T-helper 1 cell treated with Interleukin-12 subunit alpha and Interleukin-12 subunit beta and Interleukin-4 antibody, amounts not matched to agents 30 ng/mL and 1 ng/mL, for 36 hours (primary cell): ENCODE data around the gene S1PR5. TPM values are rescaled to one million over a fixed set of nuclear protein-coding genes. Genes with fewer than 3 reads are reported as not detected.

Source experiments
- intact Hi-C: fragments of 100-400 bp; cut with micrococcal nuclease; formaldehyde crosslinking; loops from one replicate; pipeline ENCODE4 v1.15.1; 2024
- total RNA-seq: library from RNA; stranded (reverse); gene quantifications from 2 replicates; pipeline ENCODE4 v1.2.3, GENCODE V29; 2022

Gene S1PR5
- total RNA-seq, 1 donor from 2014 or later: not detected

GRCh38 chr19:10517760-10518443 lies 655 bp upstream of the S1PR5 start:
- intact Hi-C loops: no loop called here

- intact Hi-C loops: no loop called here
These were observed 468 bp downstream of the S1PR5 start for GRCh38 chr19:10516671-10517286.

GRCh38 chr19:10516064-10516385 lies 1.2 kb downstream of the S1PR5 start:
- intact Hi-C loops: no loop called here

- intact Hi-C loops: no loop called here
These were observed 2.8 kb downstream of the S1PR5 start for GRCh38 chr19:10514211-10515145.

GRCh38 chr19:10513223-10513622 lies 4.0 kb downstream of the S1PR5 start:
- intact Hi-C loops: loop anchor here (2.0 kb wide), 1 partner anchor 222 kb away; no protein-coding TSS in a partner anchor

GRCh38 chr19:10510301-10510802 lies 6.9 kb downstream of the S1PR5 start:
- intact Hi-C loops: no loop called here

- intact Hi-C loops: no loop called here
These were observed 8.5 kb downstream of the S1PR5 start for GRCh38 chr19:10508707-10509106.

- intact Hi-C loops: no loop called here
These were observed 9.2 kb downstream of the S1PR5 start for GRCh38 chr19:10508036-10508435.

- intact Hi-C loops: loop anchor here (1.0 to 2.0 kb wide), 5 partner anchors 38 to 194 kb away; partner anchors contain the start of genes ATG4D and CDC37
These were observed 11.5 kb downstream of the S1PR5 start for GRCh38 chr19:10505583-10506229.

GRCh38 chr19:10503002-10503789 lies 14.1 kb downstream of the S1PR5 start, which contains the start of gene KEAP1:
KEAP1 (minus strand) TSS chr19:10503356; CDS start chr19:10500033, 3,323 bp downstream.
- intact Hi-C loops: loop anchor here (2.0 to 5.0 kb wide), 3 partner anchors 81 to 368 kb away; partner anchors contain the start of genes CARM1, PDE4A and TMED1

- intact Hi-C loops: loop anchor here (1.0 to 5.0 kb wide), 6 partner anchors 23 to 368 kb away; partner anchors contain the start of genes CARM1, ILF3, KRI1 and PDE4A
These were observed 14.7 kb downstream of the S1PR5 start for GRCh38 chr19:10502524-10503001.

- intact Hi-C loops: loop anchor here (1.0 to 5.0 kb wide), 6 partner anchors 23 to 369 kb away; partner anchors contain the start of genes CARM1, ILF3, KRI1 and PDE4A
These were observed 15.2 kb downstream of the S1PR5 start for GRCh38 chr19:10501971-10502523.

- intact Hi-C loops: loop anchor here (5.0 kb wide), 2 partner anchors 78 to 337 kb away; partner anchors contain the start of genes PDE4A and TMED1
These were observed 17.0 kb downstream of the S1PR5 start for GRCh38 chr19:10500247-10500592.

GRCh38 chr19:10499550-10500246 lies 17.5 kb downstream of the S1PR5 start:
- intact Hi-C loops: loop anchor here (5.0 kb wide), 2 partner anchors 77 to 338 kb away; partner anchors contain the start of genes PDE4A and TMED1

- intact Hi-C loops: no loop called here
These were observed 19.9 kb downstream of the S1PR5 start for GRCh38 chr19:10497371-10497770.

- intact Hi-C loops: no loop called here
These were observed 25.7 kb downstream of the S1PR5 start for GRCh38 chr19:10491472-10492047.

GRCh38 chr19:10486551-10486950 lies 30.7 kb downstream of the S1PR5 start:
- intact Hi-C loops: no loop called here

- intact Hi-C loops: loop anchor here (1.0 to 10.0 kb wide), 6 partner anchors 18 to 356 kb away; partner anchors contain the start of genes ATG4D, CDC37 and TMED1
These were observed 38.3 kb downstream of the S1PR5 start for GRCh38 chr19:10478903-10479384.
